ENCODE results near the gene SLC50A1.

The SLC50A1 gene

GRCh38 chr1:155135415-155136028 is at the start of gene SLC50A1:
TSS of gene SLC50A1 (plus strand) at chr1:155135852. CDS start at chr1:155135912, 60 bp downstream.
- peak; percentile 98 for DNase-seq

GRCh38 chr1:155086128-155086741 is 49.4 kb upstream of the SLC50A1 start:
- DNase-seq: peak; percentile 68

GRCh38 chr1:155086856-155087535 is 48.7 kb upstream of the SLC50A1 start:
- no peak for DNase-seq

GRCh38 chr1:155091071-155092051 is 44.3 kb upstream of the SLC50A1 start:
- DNase-seq: peak; percentile 85

- DNase-seq: no peak
Observed at GRCh38 chr1:155092131-155092530, 43.5 kb upstream of the SLC50A1 start.

- DNase-seq: no peak
Observed at GRCh38 chr1:155092641-155093040, 43.0 kb upstream of the SLC50A1 start.

DNA sequence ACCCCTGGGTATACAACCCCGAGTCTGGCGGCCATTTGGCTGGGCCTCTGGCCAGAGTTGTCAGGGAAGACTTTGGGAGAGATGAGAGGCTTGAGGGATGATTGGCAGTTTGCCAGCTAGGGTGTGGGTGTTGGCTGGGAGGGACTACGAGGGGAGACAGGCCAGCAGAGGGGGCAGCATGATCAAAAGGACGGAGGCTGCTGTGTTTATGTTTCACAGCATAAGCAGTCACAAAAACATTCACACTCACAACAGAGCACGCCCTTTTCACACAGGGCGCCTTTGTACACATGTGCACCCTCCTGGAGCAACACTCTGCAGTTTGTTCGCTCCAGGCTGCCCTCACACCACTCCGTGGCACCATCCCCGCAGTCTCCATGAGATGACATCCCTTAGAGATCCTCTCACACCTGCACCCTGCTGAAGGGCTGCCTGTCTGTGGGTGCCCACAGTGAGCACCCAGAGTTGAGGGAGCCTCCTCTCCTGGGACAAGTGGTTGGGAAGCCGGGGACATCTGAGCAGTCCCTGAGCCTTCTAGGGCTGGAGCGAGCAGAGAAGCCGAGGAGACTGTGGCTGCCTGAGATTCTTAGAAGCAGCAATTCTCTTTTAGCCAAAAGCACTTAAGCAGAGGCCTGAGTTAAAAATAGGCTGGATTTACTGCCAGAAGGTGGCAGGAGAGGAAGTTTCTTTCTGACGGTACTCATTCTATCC is 41.6 kb upstream of the SLC50A1 start:
- no peak for DNase-seq

GRCh38 chr1:155094622-155094948 is 41.1 kb upstream of the SLC50A1 start:
- no peak for DNase-seq

- DNase-seq: no peak
Observed at GRCh38 chr1:155099331-155099730, 36.3 kb upstream of the SLC50A1 start.

DNA sequence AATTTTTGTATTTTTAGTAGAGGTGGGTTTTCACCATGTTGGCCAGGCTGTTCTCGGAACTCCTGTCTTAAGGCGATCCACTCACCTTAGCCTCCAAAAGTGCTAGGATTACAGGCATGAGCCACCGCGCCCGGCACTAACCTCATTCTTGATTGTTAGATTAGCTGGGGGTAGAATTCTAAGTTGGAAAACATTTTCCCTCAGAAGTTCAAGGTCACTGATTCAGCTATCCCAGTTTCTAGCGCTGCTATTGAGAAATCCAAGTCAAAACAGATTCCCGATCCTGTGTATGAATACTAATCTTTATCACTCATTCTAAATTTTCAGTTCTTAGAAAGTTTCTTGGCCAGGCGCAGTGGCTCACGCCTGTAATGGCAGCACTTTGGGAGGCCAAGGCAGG is 32.3 kb upstream of the SLC50A1 start:
- DNase-seq: no peak

DNA sequence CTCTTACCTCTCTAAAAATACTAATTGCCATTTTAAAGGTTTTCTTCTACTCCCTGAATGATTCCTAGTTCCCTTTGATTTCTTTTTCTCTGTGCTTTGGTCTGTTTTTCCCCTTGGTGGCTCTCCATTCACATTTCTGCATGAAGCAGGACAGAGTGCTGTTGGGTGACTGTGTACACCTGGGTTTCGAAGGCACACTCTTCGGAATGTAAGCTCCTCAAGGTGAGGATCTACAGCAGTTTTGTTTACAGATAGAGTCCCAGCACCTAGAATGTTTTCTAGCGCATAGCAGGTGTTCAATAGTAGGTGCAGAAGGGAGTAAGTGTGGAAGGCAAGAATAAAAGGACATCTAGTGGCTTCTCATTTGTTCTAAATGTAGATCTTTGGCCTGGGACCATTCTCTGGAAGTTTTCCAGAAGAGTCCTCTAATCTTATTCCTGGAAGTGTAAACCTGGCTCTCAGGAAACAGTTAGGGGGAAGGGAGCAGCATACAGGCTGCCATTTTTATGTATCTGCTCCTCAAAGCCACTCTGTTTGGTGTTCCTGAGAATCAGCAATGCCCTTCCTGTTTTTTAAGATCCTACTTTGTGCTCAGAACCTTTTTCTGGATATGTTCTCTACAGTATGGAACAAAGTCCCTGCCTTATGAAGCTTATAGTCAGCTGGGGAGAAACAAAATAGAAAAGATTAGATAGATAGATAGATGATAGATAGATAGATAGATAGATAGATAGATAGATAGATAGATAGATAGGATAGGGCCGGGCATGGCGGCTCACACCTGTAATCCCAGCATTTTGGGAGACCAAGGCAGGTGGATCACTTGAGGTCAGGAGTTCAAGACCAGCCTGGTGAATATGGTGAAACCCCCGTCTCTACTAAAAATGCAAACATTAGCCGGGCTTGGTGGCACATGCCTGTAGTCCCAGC is 30.8 kb upstream of the SLC50A1 start:
- DNase-seq: no peak

DNA sequence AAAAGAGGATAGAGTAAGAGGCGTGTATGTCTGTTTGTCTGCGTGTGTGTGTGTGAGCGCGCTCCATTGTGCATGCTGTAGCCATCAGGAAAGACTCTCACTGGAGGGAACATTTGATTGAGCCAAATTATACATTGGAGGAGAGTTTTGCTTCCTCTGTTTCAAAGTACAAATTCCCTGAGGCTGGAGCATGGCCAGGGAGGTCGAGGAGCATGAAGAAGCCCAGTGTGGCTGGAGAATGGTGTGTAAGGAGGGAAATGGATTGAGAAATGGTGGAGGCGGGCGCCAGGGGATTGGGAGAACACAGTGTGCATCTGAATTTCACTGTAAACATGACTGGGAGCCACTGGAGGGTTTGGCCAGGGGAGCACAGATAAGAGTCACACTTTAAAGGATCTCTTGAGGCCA is 30.0 kb upstream of the SLC50A1 start:
- DNase-seq: no peak

DNA sequence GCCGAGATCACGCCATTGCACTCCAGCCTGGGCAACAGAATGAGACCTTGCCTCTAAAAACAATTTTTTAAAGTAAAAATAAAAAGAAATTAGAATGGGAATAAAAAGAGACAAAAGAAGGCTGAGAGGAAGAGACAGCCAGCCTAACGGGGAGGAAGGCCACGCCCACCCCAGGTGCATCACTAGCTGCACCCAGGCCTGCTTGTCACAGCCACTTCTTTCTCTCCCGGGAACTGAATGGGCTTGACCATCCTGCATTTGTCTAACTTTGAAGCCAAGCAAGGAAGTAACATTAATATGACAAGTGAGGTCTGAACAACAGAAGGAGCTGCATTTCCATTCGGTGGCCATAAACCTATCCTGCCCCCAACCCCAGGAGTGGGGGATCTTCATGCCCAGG is 28.8 kb upstream of the SLC50A1 start:
- no peak for DNase-seq

DNA sequence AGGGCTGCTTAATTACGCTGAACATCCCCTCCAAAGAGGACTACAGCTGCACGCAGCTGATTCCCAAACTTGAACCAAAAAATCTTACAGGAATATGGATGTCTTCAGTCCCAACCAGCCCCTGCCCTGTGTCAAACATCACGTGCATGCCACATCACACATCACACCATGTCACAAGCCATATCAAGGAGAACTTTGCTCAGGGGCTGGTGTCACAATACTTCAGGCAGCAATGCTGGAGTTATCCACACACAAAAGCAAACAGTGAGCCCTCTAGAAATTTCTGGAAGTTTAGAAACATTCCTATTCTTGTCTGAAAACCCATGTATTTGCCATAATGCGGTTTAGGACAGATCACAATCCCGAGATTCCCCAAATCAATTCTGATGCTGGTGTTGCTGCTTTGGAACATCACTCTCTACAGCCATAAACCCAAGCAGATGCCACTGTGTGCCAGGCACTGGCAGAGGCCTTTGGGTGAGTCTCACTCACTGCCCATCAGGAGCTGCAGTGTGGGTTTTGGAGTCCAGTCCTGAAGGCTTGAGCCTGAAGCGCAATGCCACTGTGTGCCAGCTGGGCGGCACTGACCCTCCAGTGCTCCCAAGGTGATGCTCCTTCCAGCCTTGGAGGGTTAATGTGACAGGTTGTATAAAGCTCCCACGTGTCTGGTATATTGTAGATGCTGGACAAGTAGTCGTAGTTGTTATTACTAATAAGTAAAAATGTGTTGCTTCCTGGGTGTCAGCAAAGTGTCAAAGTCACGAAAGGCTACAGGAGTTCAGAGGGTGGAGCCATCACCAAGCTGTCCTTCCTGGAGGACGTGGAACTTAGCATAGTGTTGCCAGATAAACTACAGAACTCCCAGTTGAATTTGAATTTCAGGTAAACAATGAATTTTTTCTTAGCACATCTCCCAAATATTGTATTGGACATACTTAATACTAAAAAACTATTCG is 28.1 kb upstream of the SLC50A1 start:
- DNase-seq: no peak

- no peak for DNase-seq
Observed at GRCh38 chr1:155108296-155108695, 27.4 kb upstream of the SLC50A1 start.

GRCh38 chr1:155110381-155110780 is 25.3 kb upstream of the SLC50A1 start:
- no peak for DNase-seq

- DNase-seq: no peak
Observed at GRCh38 chr1:155110826-155111225, 24.8 kb upstream of the SLC50A1 start.

- no peak for DNase-seq
Observed at GRCh38 chr1:155113450-155113980, 22.1 kb upstream of the SLC50A1 start.

DNA sequence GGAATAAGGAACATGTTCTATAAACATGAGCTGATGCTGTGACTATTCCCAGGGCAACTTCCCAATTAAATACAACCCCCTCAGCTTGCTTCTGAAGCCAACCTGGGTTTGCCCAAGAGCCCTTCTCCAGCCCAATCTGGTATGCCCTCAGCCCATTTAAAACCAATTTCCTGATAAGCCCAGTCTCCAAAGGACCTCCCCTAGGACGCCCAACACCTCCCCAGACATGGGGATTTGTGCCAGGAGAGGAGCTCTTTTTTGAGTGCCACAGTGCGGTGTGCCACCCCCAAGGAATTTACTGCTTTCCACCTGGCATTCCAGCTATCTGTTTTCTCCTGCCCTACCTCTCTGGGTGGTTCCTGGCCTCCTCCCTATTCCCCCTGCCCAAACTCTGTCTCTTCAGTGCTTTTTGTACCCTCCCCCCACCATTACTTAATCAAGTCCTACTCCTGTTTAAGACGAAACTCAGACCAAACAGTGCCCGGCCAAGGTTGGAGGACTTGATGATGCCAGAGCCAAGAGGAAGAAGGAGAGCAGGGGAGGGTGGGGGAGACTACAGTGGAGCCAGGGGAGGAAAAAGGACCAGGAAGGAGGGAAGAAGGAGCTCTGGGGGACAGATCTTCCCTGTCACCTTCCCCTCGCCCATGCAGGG is 19.4 kb upstream of the SLC50A1 start:
- no peak for DNase-seq

All from suppressor macrophage treated with lipopolysaccharide for 4 hours (primary cell).